ENCODE measurements around the gene METTL24.

Gene METTL24

DNA sequence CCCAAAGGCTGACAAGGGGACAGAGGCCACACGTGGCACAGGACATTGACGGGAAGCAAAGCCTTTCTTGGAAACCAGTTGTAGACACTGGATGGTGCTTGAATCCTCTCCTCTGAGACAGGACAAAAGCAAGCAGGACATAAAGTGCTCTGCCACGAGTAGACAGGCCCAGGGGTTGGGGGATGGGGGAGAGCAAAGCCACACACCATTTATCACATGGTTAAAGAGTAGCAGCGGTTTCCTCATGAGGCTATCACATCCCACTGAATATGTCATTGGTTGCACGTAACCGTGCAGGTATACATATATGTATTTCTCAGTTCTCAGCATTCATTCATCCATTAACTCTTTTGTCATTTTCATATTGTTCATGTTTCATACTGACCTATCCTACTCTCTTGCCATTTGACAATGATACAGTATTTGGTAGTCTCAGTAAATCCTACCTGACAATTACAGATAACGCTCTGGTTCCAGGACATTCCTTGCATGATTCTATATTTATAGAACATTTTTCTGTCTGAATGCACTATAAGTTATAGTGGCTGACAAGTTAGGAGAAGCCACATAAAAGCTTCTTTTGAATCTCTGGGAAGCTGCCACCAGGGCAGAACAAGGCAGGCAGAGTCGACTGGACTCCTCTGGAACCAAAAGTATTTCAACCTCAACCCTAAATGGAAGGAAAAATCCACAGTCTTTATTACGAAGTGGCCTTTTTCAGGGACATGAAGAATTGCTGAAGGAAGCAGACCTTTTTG, 23.5 kb downstream of the METTL24 start:
- Histone ChIP-seq H3K4me3 (ENCODE audit: low read depth, low read length) (no peak overlapping the region), H3K27ac (ENCODE audit: low read depth, low read length) (no peak overlapping the region), H3K36me3 (ENCODE audit: control insufficient read depth, insufficient read depth, low read length) (no peaks in the 10 kb centered on the region), H3K9me3 (ENCODE audit: control insufficient read depth, insufficient read depth, low read depth, low read length) (no peaks in the 10 kb centered on the region), H3K27me3 (ENCODE audit: control insufficient read depth, insufficient read depth, low read length) (no peaks in the 10 kb centered on the region), H3K4me1 (ENCODE audit: control insufficient read depth, insufficient read depth, low read length) (peaks cover 16% of the 10 kb centered on the region), H3K9ac (ENCODE audit: low read length) (no peak overlapping the region)

DNA sequence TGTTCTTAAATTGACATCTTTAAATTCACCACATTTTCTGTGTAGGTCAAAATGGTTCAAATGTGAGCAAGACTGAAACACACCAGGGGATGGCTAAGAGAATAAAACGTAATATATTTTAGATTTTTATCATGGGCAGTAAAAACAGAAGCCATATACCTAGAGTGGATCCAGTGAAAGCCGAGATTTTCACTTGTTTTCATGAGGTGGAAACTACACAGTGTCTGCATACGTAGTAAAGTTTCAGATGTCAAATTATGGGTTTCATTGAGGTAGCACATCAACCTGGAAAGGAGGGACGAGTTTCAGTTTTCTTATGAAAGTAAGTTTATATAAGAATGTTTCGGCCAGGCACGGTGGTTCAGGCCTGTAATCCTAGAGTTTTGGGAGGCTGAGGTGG, 25.9 kb downstream of the METTL24 start:
- H3K27ac ChIP-seq (ENCODE audit: low read depth, low read length): no peak overlapping the region
- H3K36me3 ChIP-seq (ENCODE audit: control insufficient read depth, insufficient read depth, low read length): no peaks in the 10 kb centered on the region
- H3K4me3 ChIP-seq (ENCODE audit: low read depth, low read length): no peak overlapping the region
- H3K9me3 ChIP-seq (ENCODE audit: control insufficient read depth, insufficient read depth, low read depth, low read length): no peaks in the 10 kb centered on the region
- no peaks in the 10 kb centered on the region for H3K27me3 ChIP-seq (ENCODE audit: control insufficient read depth, insufficient read depth, low read length)
- no peak overlapping the region for H3K9ac ChIP-seq (ENCODE audit: low read length)
- H3K4me1 ChIP-seq (ENCODE audit: control insufficient read depth, insufficient read depth, low read length): peaks cover 29% of the 10 kb centered on the region

DNA sequence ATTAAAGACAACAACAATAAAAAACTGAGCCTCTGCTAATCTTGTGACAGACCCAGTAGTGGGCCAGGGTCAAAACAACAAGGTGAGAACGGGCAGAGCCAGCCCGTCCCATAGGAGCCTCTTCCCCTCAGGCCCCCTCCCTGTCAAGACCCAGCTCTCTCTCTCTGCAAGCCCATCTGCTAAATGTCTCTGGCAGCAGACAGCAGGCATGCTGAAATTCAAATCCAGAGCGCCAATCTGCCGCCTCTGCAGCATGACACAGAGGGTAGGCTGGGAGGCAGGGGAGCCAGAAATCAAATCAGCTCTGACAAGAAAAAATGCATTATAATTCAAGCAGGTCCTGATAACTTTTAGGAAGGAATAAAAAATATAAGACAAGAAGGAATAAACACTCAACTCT, 26.3 kb downstream of the METTL24 start:
- no peak overlapping the region for H3K4me3 ChIP-seq (ENCODE audit: low read depth, low read length)
- H3K36me3 ChIP-seq (ENCODE audit: control insufficient read depth, insufficient read depth, low read length): no peaks in the 10 kb centered on the region
- no peaks in the 10 kb centered on the region for H3K9me3 ChIP-seq (ENCODE audit: control insufficient read depth, insufficient read depth, low read depth, low read length)
- H3K27me3 ChIP-seq (ENCODE audit: control insufficient read depth, insufficient read depth, low read length): no peaks in the 10 kb centered on the region
- H3K27ac ChIP-seq (ENCODE audit: low read depth, low read length): no peak overlapping the region
- H3K9ac ChIP-seq (ENCODE audit: low read length): no peak overlapping the region
- H3K4me1 ChIP-seq (ENCODE audit: control insufficient read depth, insufficient read depth, low read length): peaks cover 29% of the 10 kb centered on the region

DNA sequence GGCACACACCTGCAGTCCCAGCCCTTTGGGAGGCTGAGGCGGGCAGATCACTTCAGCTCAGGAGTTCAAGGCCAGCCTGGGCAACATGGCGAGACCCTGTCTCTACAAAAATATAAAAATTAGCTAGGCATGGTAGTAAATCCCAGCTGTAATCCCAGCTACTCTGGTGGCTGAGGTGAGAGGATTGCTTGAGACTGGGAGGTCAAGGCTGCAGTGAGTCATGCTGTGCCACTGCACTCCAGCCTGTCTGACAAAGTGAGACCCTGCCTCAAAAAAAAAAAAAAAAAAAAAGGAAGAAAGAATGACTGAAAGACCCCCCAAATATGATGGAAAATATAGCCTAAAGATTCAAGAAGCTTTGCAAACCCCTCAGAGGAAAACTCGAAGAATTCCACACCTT, 26.8 kb downstream of the METTL24 start:
- Histone ChIP-seq H3K27ac (ENCODE audit: low read depth, low read length) (no peak overlapping the region), H3K4me1 (ENCODE audit: control insufficient read depth, insufficient read depth, low read length) (peaks cover 29% of the 10 kb centered on the region), H3K36me3 (ENCODE audit: control insufficient read depth, insufficient read depth, low read length) (no peaks in the 10 kb centered on the region), H3K9ac (ENCODE audit: low read length) (no peak overlapping the region), H3K9me3 (ENCODE audit: control insufficient read depth, insufficient read depth, low read depth, low read length) (no peaks in the 10 kb centered on the region), H3K27me3 (ENCODE audit: control insufficient read depth, insufficient read depth, low read length) (no peaks in the 10 kb centered on the region), H3K4me3 (ENCODE audit: low read depth, low read length) (no peak overlapping the region)

DNA sequence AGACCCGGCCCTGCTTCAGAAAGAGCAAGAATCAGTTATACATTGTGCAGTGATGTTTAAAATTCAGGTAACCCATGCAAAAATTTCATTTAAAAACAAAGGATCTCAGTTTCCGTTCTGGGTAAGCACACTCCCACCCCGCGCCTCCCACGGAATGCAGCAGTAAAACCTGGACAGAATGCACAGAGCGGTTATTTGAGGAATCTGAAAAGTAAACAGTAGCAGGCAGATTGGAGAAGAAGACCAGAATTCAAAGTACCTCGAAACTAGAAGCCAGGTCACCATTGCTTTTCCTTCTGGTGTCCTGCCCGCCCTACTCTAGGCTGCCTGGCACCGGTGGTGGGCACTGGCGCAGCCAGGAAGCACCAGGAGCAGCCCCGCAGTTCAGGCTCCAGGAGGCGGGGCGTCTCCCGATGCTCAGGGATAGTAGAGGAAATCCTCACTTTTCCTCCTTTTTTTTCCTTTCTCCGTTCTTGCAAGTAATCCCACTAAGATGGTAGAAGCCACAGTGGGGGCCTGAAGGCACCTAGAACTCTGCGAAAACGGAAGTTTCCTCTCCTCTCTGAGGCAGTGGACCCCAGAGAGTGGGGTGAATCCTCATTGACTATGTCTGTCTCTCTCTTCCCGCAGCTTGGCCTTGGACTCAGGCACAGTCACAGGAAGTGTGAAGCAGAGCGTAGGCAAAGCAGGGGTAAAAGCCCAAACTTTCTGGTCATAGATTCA, 28.3 kb downstream of the METTL24 start:
- no peak overlapping the region for H3K27ac ChIP-seq (ENCODE audit: low read depth, low read length)
- no peak overlapping the region for H3K9ac ChIP-seq (ENCODE audit: low read length)
- H3K4me3 ChIP-seq (ENCODE audit: low read depth, low read length): no peak overlapping the region
- H3K9me3 ChIP-seq (ENCODE audit: control insufficient read depth, insufficient read depth, low read depth, low read length): no peaks in the 10 kb centered on the region
- H3K36me3 ChIP-seq (ENCODE audit: control insufficient read depth, insufficient read depth, low read length): no peaks in the 10 kb centered on the region
- peaks cover 35% of the 10 kb centered on the region for H3K4me1 ChIP-seq (ENCODE audit: control insufficient read depth, insufficient read depth, low read length)
- no peaks in the 10 kb centered on the region for H3K27me3 ChIP-seq (ENCODE audit: control insufficient read depth, insufficient read depth, low read length)

DNA sequence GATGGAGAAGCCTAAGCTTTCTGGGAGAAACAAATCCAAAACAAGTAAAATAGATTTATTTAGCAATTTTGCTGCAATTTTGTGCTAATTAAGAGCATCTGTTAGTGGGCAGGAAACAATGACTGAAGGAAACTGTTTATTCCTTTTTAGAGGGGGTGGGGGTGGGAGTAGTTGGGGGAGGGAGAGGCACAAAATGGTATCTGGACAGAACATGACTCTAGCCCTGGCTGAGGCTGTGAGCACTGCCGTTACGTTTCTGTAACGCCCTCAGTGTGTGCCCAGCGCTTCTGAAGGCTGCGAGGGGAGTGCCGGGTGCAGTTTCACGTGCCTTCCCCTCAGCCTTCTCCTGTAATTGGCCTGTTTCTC, 28.8 kb downstream of the METTL24 start:
- no peaks in the 10 kb centered on the region for H3K9me3 ChIP-seq (ENCODE audit: control insufficient read depth, insufficient read depth, low read depth, low read length)
- no peak overlapping the region for H3K9ac ChIP-seq (ENCODE audit: low read length)
- no peaks in the 10 kb centered on the region for H3K36me3 ChIP-seq (ENCODE audit: control insufficient read depth, insufficient read depth, low read length)
- H3K27me3 ChIP-seq (ENCODE audit: control insufficient read depth, insufficient read depth, low read length): no peaks in the 10 kb centered on the region
- peaks cover 35% of the 10 kb centered on the region for H3K4me1 ChIP-seq (ENCODE audit: control insufficient read depth, insufficient read depth, low read length)
- no peak overlapping the region for H3K27ac ChIP-seq (ENCODE audit: low read depth, low read length)
- no peak overlapping the region for H3K4me3 ChIP-seq (ENCODE audit: low read depth, low read length)

DNA sequence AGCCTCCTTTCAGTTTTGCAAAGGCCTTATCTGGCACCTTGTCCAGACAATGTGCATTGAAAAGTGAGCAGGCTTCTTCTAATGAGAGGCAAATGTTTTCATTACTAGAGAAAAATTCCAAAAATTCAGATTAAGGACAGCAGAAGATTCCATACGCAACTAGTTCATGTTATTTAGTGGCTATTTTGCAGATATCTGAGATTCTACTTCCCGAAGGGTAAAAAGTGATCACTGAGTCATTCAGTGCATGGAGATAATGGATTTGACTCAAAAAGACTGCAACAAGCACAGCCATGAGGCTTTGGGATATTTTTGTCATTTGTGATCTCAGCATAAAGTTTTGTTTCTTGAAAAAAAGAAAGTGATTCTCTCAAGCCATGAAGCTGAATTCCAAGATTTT, 29.9 kb downstream of the METTL24 start:
- Histone ChIP-seq H3K4me3 (ENCODE audit: low read depth, low read length) (no peak overlapping the region), H3K36me3 (ENCODE audit: control insufficient read depth, insufficient read depth, low read length) (no peaks in the 10 kb centered on the region), H3K4me1 (ENCODE audit: control insufficient read depth, insufficient read depth, low read length) (peaks cover 44% of the 10 kb centered on the region), H3K27me3 (ENCODE audit: control insufficient read depth, insufficient read depth, low read length) (no peaks in the 10 kb centered on the region), H3K9ac (ENCODE audit: low read length) (no peak overlapping the region), H3K9me3 (ENCODE audit: control insufficient read depth, insufficient read depth, low read depth, low read length) (no peaks in the 10 kb centered on the region), H3K27ac (ENCODE audit: low read depth, low read length) (no peak overlapping the region)

DNA sequence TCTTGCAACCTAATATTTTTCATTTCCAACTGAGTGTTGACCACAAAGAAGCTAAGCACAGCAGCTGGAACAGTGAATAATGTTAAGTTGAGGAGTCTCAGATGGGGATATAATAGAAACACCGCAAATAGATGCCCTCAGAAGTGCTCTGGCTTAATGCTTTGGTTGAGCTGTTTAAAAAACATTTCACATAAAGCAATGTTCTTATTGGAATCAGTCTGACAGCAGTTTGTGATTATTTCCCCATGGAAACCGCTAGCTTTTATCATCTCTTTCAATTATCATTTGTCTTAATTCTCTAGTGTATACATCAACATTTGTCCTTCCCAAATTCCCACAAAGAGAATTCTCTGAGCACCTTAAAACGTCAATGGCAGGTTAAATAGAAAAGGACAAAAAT, 30.8 kb downstream of the METTL24 start:
- peaks cover 52% of the 10 kb centered on the region for H3K4me1 ChIP-seq (ENCODE audit: control insufficient read depth, insufficient read depth, low read length)
- no peak overlapping the region for H3K4me3 ChIP-seq (ENCODE audit: low read depth, low read length)
- H3K9ac ChIP-seq (ENCODE audit: low read length): no peak overlapping the region
- H3K27me3 ChIP-seq (ENCODE audit: control insufficient read depth, insufficient read depth, low read length): no peaks in the 10 kb centered on the region
- no peaks in the 10 kb centered on the region for H3K9me3 ChIP-seq (ENCODE audit: control insufficient read depth, insufficient read depth, low read depth, low read length)
- no peaks in the 10 kb centered on the region for H3K36me3 ChIP-seq (ENCODE audit: control insufficient read depth, insufficient read depth, low read length)
- no peak overlapping the region for H3K27ac ChIP-seq (ENCODE audit: low read depth, low read length)

DNA sequence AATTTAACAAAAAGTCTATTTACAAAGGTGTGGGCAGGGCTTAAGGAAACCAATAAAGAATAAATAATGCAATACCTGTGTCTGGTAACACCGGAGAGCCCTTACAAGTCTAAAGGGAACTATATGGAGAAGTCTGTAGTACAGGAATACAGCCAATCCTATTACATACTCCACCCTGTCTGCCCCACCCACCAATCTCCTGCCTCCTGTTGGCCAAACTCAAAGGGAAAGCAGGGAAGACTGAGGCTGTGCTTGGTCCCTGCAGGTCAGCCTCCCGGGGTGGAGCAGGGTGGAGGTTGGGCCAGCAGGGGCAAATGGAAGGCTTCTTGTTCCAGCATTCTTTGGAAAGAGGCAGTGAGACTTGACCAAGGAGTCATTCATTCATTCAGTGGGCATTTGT, 31.5 kb downstream of the METTL24 start:
- no peaks in the 10 kb centered on the region for H3K27me3 ChIP-seq (ENCODE audit: control insufficient read depth, insufficient read depth, low read length)
- H3K36me3 ChIP-seq (ENCODE audit: control insufficient read depth, insufficient read depth, low read length): no peaks in the 10 kb centered on the region
- H3K27ac ChIP-seq (ENCODE audit: low read depth, low read length): no peak overlapping the region
- no peak overlapping the region for H3K4me3 ChIP-seq (ENCODE audit: low read depth, low read length)
- H3K9ac ChIP-seq (ENCODE audit: low read length): no peak overlapping the region
- no peaks in the 10 kb centered on the region for H3K9me3 ChIP-seq (ENCODE audit: control insufficient read depth, insufficient read depth, low read depth, low read length)
- H3K4me1 ChIP-seq (ENCODE audit: control insufficient read depth, insufficient read depth, low read length): peaks cover 53% of the 10 kb centered on the region

DNA sequence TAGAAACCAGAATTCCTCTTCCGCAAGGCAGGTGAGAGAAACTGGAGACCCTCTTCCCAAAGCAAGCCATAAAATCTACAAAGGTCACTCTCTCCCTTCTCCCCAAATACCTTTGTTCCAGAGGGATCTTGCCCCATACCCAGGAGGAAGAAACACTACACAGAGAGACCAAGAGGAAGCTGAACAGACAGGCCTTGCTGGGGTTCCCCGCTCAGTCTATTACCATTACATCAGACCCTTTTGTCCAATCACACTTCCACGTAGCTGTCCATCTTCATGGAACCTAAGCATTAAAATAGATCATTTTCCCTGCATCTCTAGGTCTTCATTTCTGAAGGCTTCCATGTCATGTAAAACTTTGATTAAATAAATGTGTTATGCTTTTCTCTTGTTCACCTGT, 32.1 kb downstream of the METTL24 start:
- no peak overlapping the region for H3K27ac ChIP-seq (ENCODE audit: low read depth, low read length)
- no peak overlapping the region for H3K9ac ChIP-seq (ENCODE audit: low read length)
- H3K9me3 ChIP-seq (ENCODE audit: control insufficient read depth, insufficient read depth, low read depth, low read length): no peaks in the 10 kb centered on the region
- peaks cover 54% of the 10 kb centered on the region for H3K4me1 ChIP-seq (ENCODE audit: control insufficient read depth, insufficient read depth, low read length)
- no peaks in the 10 kb centered on the region for H3K27me3 ChIP-seq (ENCODE audit: control insufficient read depth, insufficient read depth, low read length)
- H3K4me3 ChIP-seq (ENCODE audit: low read depth, low read length): no peak overlapping the region
- no peaks in the 10 kb centered on the region for H3K36me3 ChIP-seq (ENCODE audit: control insufficient read depth, insufficient read depth, low read length)

DNA sequence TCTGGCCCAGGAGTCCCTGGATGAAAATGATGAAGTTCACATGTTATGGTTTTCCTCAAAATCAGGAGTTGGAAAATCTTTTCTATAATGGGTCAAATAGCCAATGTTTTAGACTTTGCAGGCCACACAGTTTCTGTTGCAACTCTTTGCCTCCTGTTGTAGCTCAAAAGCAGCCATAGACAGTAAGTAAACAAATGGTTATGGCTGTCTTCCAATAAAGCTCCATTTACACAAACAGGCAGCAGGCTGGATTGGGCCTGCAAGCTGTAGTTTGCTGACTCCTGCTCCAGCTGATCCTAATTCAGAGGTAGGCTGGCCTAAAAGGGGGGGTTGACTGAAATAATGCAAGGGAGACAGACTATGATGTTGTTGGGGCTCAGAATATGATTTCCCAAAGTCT, 33.0 kb downstream of the METTL24 start:
- Histone ChIP-seq H3K9ac (ENCODE audit: low read length) (no peak overlapping the region), H3K9me3 (ENCODE audit: control insufficient read depth, insufficient read depth, low read depth, low read length) (no peaks in the 10 kb centered on the region), H3K27me3 (ENCODE audit: control insufficient read depth, insufficient read depth, low read length) (no peaks in the 10 kb centered on the region), H3K4me3 (ENCODE audit: low read depth, low read length) (no peak overlapping the region), H3K27ac (ENCODE audit: low read depth, low read length) (no peak overlapping the region), H3K36me3 (ENCODE audit: control insufficient read depth, insufficient read depth, low read length) (no peaks in the 10 kb centered on the region), H3K4me1 (ENCODE audit: control insufficient read depth, insufficient read depth, low read length) (peaks cover 52% of the 10 kb centered on the region)

Measured in HUES6 (cell line).